NK-92 treated with Interleukin-12 subunit alpha and Interleukin-12 subunit beta, amount 100 ng/mL, for 24 hours (cell line): ENCODE data around the gene CACNA1G.

Experiments used
- DNase-seq: peaks from one replicate; lab custom pipeline; 2025; lab: John Stamatoyannopoulos, UW

The CACNA1G gene

DNA sequence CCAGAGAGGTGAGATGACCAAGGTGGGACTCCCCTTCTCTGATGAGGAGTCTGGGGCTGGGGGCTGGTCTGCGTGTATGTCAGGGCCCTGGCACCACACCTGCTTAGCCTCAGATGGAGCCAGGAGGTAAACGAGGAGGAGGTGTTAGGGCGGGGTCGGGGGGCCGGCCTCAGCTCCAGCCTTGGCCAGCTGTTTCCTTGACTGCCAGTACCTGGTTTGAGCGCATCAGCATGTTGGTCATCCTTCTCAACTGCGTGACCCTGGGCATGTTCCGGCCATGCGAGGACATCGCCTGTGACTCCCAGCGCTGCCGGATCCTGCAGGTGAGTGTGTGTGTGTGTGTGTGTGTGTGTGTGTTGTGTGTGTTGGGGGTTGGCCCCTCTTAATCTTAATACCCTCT is 8.1 kb downstream of the CACNA1G start:
- no peak for DNase-seq

DNA sequence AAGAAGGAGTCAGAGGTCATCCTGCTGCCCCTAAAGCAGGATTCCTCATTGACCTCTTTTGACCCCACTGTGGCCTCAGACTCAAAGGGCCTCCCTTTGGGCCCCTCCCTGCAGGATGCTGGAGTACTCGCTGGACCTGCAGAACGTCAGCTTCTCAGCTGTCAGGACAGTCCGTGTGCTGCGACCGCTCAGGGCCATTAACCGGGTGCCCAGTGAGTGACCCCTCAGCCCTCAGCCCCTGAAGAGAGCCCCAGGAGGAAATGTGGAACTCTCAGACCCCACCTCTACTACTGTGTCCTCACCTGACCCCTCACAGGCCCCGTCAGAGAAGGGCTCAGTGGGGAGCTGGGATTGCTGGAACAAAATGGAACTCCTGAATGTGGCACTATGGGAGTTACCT is 9.1 kb downstream of the CACNA1G start:
- no peak for DNase-seq

DNA sequence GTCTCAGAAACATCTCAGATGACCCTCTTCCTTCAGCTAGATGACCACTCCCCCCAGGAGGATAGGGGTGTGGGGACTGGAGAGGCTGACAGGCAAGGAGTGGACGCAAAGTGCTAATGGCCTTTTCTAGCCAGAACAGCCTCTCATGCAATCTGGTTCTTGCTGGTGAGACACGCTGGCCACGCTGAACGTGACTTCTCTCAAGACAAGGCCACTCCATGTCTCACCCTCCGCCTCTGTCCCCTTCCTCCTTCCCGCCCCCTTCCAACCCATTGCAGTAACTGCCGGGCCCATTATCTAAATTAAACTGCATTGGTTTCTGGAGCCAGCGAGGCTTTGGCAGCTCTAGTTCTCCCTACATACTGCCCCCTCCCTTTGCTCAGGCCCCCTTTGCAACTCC is 9.5 kb downstream of the CACNA1G start:
- DNase-seq: no peak

DNA sequence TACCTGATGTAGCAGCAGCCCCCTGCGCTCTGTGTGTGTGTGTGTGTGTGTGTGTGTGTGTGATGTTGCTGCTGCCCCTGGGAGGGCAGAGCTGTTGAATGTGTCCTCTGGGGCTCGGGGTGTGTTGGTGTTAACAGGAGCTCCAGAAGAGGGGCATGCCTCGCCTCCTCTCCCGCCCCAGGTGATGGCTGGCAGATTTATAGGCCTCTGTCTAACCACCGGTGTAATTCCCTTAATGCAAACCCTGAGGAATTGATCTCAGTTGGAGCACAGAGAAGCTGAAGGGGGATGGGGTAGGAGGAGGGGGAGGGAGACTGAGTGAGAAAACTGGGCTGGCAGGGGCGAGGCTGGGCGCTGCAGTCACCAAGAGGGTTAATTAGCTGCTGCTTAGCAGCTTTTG is 10.0 kb downstream of the CACNA1G start:
- no peak for DNase-seq

DNA sequence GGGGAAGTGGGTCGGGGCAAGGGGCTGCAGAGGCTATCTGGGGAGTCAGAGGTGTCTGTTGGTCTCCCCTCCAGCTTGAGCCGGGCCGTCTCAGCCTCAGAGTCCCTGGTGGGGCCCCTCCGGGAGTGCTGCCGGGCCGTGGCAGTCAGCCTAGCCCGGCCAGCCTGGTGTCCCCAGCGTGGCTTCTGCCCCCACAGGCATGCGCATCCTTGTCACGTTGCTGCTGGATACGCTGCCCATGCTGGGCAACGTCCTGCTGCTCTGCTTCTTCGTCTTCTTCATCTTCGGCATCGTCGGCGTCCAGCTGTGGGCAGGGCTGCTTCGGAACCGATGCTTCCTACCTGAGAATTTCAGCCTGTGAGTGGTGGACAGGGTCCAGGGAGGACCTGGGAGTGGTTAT is 11.2 kb downstream of the CACNA1G start:
- no peak for DNase-seq

DNA sequence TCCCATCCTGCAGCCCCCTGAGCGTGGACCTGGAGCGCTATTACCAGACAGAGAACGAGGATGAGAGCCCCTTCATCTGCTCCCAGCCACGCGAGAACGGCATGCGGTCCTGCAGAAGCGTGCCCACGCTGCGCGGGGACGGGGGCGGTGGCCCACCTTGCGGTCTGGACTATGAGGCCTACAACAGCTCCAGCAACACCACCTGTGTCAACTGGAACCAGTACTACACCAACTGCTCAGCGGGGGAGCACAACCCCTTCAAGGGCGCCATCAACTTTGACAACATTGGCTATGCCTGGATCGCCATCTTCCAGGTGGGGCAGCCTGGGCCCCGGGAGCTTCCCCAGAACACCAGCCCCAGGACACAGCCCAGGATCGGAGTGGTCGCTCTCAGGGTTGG is 12.0 kb downstream of the CACNA1G start:
- no peak for DNase-seq

DNA sequence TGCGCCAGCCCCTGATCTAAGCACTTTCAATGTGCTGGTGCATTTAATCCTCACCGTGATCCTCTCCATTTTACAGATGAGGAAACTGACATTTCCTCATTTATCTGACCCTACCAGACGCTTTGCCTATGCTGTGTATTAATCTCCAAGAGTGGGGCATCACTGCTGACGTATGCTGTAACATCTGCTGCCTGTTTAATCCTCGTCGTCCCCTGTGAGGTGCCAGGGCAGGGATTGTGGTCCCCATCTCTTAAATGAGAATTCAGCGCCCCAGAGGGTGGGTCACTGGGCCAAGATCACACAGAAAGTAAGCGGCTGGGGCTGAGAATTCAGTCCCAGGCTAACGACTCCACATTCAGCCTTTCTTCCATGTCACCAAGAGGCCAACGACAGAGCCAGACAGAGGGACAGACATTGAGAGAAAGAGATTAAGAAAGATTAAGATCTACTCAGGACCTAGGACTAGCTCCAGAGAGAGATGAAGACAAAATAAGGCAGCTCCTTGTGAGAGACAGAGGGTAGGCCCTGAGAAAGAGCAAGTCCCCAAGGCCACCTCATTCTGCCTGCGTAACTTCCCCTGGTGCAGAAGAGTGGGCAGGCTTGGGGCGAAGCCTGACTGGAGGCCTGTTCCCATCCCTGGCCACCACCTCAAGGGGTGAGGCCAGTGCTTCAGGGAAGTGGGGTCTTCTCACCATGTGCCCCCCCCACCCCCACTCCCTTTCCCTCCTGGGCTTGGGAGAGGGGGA is 13.5 kb downstream of the CACNA1G start:
- DNase-seq: no peak

DNA sequence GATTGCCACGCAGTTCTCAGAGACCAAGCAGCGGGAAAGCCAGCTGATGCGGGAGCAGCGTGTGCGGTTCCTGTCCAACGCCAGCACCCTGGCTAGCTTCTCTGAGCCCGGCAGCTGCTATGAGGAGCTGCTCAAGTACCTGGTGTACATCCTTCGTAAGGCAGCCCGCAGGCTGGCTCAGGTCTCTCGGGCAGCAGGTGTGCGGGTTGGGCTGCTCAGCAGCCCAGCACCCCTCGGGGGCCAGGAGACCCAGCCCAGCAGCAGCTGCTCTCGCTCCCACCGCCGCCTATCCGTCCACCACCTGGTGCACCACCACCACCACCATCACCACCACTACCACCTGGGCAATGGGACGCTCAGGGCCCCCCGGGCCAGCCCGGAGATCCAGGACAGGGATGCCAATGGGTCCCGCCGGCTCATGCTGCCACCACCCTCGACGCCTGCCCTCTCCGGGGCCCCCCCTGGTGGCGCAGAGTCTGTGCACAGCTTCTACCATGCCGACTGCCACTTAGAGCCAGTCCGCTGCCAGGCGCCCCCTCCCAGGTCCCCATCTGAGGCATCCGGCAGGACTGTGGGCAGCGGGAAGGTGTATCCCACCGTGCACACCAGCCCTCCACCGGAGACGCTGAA is 15.2 kb downstream of the CACNA1G start:
- DNase-seq: no peak

DNA sequence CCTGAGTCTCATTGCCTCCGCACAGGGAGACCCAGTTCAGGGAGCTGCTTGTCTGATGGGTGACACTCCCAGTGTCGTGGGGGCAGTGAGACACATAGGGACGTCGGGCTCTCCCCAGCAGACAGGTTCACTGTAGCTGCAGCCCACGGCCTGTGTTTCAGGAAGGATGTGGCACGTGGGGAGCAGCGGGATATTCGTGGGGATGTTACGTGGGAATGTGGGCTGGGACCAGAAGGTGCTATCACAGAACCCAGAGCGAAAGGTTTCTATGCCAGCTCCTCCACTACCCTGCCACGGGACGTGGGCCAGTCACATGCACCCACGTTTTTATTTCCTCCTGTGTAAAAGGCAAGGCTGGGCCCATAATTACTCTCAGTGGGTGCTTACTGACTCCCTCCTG is 16.3 kb downstream of the CACNA1G start:
- no peak for DNase-seq

DNA sequence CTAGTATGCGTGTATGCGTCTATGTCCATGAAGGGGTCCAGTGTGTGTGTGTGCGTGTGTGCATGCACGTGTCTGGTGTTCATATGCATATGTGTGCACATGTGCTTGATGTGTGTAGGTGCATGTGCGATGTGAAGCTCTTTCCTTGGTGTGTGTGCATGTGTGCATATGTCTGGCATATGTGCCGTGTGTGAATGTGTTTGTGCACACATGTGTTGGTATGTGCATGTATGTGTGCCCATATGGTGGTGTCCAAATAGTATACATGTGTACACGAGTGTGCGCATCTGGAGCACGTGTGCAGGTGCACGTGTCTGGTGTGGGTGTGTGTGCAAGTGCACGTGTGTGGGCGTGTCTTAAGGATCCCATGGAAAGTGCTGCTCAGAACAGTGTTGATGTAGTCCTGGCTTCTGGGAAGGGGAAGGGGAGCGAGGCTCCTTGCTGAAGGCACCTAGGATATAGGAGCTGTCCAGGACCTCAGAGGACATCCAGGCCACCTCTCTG is 17.0 kb downstream of the CACNA1G start:
- DNase-seq: no peak

DNA sequence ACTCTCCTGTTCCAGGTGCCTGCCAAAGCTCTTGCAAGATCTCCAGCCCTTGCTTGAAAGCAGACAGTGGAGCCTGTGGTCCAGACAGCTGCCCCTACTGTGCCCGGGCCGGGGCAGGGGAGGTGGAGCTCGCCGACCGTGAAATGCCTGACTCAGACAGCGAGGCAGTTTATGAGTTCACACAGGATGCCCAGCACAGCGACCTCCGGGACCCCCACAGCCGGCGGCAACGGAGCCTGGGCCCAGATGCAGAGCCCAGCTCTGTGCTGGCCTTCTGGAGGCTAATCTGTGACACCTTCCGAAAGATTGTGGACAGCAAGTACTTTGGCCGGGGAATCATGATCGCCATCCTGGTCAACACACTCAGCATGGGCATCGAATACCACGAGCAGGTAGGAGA is 17.7 kb downstream of the CACNA1G start:
- DNase-seq: no peak

DNA sequence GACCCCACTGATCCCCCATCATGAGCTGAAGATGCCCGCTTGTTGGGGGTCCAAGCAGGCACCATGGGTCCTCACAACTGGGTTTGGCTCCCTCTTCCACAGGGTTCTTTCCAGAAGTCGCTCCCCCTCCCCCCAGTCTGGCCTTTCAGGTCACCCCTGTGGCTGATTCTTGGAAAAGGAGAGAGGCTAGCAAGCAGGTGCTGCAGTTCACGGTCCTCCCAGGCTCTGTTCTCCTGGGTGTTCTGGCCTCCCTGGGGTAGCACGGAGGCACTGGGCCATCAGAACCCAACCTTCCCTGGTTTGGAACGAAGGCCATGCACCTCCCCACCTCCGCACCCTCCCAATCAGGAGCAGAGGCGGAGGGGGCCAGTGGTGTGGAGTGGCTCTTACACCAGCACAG is 18.9 kb downstream of the CACNA1G start:
- DNase-seq: no peak

DNA sequence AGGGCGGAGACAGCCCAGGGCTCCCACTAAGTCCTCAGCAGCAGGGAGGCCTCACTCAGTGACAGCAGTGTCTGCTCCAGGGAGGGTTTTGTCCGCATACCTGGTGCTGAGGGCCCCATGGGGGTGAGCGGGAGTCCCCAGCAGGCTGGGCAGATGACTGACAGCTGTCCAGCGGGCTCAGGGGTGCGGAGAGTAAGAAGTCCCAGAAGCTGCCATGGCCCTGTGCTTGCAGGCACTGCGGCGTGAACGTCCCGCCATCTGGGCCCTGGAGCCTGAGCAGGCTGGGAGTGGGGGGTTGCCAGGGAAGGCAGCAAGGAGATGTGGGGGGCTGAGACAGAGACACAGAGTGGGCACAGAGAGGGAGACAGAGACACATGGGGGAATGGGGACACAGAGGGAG is 20.1 kb downstream of the CACNA1G start:
- no peak for DNase-seq

DNA sequence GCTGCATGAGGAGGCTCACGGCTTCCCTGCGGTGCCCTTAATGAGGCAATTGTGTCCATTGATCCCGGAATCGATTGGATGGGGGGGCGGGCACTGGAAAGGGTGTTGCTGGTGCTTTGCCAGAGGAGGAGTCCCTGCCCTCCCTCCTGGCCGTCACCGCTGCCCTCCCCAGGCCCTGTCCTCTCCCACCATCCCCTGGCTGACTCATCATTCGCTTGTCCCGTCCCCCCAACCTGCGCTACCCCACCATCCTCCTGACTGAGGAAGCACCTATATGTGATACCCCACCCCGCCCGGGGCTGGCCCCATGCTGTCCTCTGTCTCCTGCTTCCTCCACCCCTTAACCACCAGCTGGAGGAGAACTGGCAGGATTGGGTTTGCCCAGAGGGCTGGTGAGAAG is 20.8 kb downstream of the CACNA1G start:
- no peak for DNase-seq

DNA sequence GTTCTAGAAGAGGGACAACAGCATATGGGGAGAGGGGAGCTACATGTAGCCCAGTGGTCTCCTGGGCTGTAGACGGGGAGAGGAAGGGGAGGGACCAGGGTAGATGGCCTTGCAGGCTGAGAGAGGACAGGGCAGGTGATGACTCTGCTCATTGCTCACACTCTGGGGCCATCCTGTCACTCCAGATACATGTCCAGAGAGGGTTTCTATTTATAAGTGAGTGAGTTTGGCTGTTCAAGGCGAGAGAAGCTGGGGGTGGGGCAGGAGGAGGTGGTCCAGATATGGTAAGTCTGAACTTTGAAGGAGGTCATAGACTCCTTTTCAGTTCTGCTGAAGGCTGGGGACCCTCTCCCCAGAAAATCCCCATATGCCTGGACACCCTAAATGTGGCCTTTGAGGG is 22.2 kb downstream of the CACNA1G start:
- no peak for DNase-seq

DNA sequence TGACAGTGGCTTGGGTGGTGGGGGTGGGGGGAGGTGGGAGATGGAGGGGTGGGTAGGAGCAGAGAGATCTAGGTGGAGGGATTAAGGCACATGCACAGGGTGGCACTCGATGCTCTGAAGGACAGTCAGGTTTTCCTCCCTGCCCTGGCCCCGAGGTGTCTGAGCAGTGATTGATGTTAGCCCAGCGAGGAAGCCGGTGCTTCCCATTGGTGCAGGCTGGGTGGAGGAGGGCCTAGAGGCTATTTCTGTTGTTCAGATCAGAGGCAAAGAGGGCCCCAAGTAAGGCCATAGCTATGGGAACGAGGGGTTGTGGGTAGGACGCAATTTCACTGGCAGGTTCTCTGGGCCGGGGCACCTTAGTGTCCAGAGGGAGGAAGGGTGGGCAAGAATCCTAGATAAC is 23.1 kb downstream of the CACNA1G start:
- DNase-seq: no peak

DNA sequence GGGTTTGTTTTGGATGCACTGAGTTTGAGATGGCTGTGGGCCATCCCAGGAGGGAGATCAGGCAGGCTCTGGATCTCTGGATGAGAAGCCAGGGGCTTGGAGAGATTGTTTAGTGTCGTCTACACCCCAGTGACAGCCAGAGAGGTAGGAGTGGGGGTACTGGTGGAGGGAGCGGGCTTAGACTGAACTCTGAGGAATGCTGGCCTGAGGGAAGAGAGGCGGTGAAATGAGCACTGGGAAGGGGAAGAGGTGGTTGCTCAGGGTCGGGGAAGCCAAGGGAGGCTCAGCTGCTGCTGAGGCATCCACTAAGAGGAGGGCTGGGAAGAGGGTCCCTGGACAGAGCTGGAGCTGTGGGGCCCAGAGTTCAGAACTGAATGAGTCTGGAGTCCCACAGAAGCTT is 23.6 kb downstream of the CACNA1G start:
- no peak for DNase-seq

DNA sequence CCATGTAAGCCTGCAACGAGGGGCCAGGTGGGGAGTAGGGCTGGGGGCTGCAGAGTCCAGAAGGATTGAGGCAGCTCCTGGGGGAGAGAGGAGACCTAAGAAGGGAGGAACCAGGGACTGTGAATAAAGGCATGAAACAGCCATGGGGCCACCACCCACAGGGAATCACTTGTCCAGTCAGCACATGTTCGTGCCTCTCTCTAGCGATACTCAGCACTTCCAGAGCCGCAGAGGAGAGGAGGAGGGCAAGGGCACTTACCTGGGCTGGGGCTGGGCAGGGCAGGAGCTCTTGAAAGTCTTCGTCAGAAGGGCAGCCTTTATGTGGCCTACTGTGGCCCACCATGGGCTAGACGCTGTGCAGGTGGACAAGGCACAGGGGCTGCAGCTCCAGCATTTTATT is 24.2 kb downstream of the CACNA1G start:
- no peak for DNase-seq

DNA sequence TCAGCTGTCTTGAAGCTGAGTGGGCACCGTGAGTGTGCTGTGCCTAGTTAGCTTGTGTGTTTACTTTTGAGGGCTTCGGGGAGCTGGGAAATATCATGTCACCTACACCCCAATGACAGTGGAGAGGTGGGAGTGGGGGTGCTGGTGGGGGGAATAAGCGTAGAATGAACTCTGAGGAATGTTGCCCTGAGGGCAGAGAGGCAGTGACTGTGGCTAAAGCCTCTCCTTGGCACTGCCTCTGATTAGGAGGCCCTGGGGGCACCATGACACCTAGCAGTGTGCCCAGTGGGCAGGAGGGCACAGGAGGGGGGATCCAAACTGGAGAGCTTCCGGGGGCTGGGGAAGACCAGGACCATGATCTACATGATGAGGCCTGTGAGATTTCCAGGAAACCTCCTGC is 24.8 kb downstream of the CACNA1G start:
- no peak for DNase-seq

DNA sequence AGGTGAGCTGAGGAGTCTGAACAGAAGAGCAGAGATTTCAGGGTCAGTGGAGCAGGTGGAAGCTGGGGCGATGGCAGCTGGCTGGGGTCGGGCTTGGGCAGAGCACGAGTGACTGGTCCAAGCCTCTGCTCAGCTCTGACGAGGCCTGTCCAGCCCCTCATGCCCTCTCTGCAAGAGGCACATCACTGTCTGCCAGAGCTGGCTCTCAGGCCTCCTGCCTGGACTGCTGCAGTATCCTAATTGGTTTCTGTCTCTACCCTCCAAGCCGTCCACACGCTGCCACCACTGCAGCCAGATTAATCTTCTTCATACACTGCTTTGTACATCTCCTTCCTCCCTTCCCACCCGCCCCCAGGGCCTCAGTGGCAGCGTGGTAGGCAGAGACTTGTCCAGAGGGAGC is 25.4 kb downstream of the CACNA1G start:
- DNase-seq: no peak

DNA sequence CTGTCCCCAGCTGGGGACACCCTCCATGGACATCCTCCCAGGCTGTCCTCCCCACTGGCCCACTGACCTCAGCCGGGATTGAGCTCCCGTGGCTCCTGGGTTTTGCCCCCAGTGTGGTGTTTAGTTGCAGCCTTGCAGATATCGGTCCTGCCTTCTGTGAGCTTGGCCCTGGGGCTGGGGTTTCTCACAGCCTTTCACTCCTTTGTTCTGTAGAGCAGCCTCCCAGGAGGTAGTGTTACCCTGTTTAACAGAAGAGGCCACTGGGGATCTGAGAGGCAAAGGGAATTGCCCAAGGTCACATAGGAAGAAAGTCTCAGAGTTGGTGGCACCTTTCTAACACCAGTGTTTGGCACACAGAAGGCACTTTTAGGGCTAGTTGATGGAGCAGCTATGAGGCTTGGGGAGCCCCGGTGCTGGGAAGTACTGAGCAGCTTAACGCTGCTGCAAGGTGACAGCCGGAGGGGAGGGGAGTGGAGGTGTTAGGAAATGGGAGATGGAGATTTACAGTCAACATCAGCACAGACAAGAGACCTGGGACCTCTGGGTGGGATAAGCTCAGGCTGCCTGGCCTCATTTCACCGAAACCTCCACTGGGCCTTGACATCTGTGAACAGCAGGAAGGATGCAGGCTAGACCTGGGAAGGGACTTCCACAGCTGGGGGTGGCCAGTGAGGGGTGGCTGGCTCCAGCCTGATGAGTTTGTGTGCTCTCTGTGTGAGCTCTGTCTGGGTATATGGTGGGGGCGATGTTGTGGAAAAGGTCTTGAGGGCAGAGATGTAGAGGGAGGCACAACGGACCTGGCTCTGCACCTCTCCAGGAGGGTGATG is 26.1 kb downstream of the CACNA1G start:
- DNase-seq: no peak

DNA sequence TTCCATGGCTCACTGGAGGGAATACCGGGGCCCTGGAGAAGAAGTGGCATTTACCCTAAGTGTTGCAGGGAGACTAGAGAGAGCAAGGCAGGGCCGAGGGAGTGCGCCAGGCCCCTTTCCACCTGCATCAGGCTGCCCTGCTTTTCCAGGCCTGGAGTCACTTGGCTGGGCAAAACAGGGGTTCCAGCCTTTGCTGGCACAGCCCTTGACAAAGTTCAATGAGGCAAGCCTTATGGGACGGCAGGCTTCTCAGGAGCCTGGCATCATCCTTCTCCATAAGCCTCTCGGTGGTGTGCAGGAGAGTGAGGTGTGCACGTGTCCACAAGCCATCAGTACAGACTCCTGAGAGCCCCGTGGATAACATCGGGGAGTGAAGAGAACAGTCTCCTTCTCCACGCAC is 27.1 kb downstream of the CACNA1G start:
- no peak for DNase-seq
